Aorta (tissue), 5 donors: ENCODE results near the gene COMMD4. TPM values are rescaled to one million over a fixed set of nuclear protein-coding genes. Genes with fewer than 3 reads are reported as not detected.
"Not testable (repeated sequence)": the region's sequence is repeated elsewhere in the genome, so short reads cannot be mapped to it uniquely, and the experiment has no call there.

Source experiments
- ATAC-seq: fragments of 200-7000 bp; cut with Tn5 transposase; one replicate; pipeline ENCODE4 v1.9.1; 2022; ENCODE audit warnings: moderate library complexity; ENCODE audit not compliant: low FRiP score
- DNase-seq, 2 donors: peaks; one replicate each; pipeline ENCODE4 v3.0.0-alpha.2; 2020
- H3K27ac ChIP-seq, 2 donors: one replicate each; pipeline ENCODE4 v1.5.1; 2013; ENCODE audit warnings: low read length in 2 of 2, mild to moderate bottlenecking in 2 of 2, moderate library complexity in 2 of 2, control low read depth in 1 of 2, inconsistent platforms in 1 of 2, low read depth in 1 of 2
- H3K27me3 ChIP-seq, 2 donors: one replicate each; pipeline ENCODE4 v1.6.1; 2013; ENCODE audit warnings: control low read depth in 1 of 2, low read length in 1 of 2, mild to moderate bottlenecking in 1 of 2, moderate library complexity in 1 of 2; ENCODE audit not compliant: insufficient read depth in 2 of 2, control insufficient read depth in 1 of 2
- H3K36me3 ChIP-seq, 2 donors: one replicate each; pipeline ENCODE4 v1.6.1; 2013; ENCODE audit warnings: control low read depth in 1 of 2, low read length in 1 of 2, mild to moderate bottlenecking in 1 of 2; ENCODE audit not compliant: insufficient read depth in 2 of 2, control insufficient read depth in 1 of 2
- H3K4me1 ChIP-seq, 2 donors: one replicate each; pipeline ENCODE4 v1.6.1; 2013; ENCODE audit warnings: low read length in 2 of 2, control low read depth in 1 of 2, mild to moderate bottlenecking in 1 of 2, moderate library complexity in 1 of 2; ENCODE audit not compliant: insufficient read depth in 2 of 2, control insufficient read depth in 1 of 2
- H3K4me3 ChIP-seq, 2 donors: one replicate each; pipeline ENCODE4 v1.5.1; 2013; ENCODE audit warnings: low read length in 2 of 2, control low read depth in 1 of 2, mild to moderate bottlenecking in 1 of 2
- H3K9me3 ChIP-seq: one replicate; pipeline ENCODE4 v1.6.1; 2013; ENCODE audit warnings: mild to moderate bottlenecking, low read length; ENCODE audit not compliant: control insufficient read depth
- WGBS, 2 donors: extraction: QIAGEN DNeasy Blood & Tissue Kit; methylation state at CpG; one replicate each; pipeline ENCODE4 v1.1.7; 2013; 5-methylcytosine and 5-hydroxymethylcytosine counted together
- intact Hi-C, 2 donors: fragments of 100-400 bp; cut with DNase I; formaldehyde crosslinking; loops; one replicate each; pipeline versions ENCODE4 v1.14.2 to v1.15.0; 2022
- polyA plus RNA-seq, 2 donors: library from polyadenylated mRNA; stranded (reverse); fragments of 200-250 nt; gene quantifications; one replicate each; pipeline ENCODE4 v1.2.3, GENCODE V29; 2013
- total RNA-seq, 2 donors: library from RNA; stranded (reverse); fragmentation: NEBNext Ultra II Directional; extraction: Animal tissue kit (Norgen Biotek cat#: 25700); gene quantifications; one replicate each; pipeline ENCODE4 v1.2.1, GENCODE V29; 2021
- donor health status: healthy with polysubstance abuse.
- donor health status: Bipolar disorder and iron deficiency.
- donor health status: DM: no; HTN: no; CAD: no.
- donor health status: DM: no; HTN: no; CAD: no.
- donor health status: DM: yes; HTN: yes; CAD: no.

COMMD4 gene
- total and polyA plus RNA-seq, 4 donors = 27.0 to 136 (median 39.2) TPM

- intact Hi-C loops = no loop called here
- WGBS, 2 donors = 80 to 83% methylated on average over 4 of the region's 4 CpGs
Observed at GRCh38 chr15:75327005-75327404, 8.9 kb upstream of the COMMD4 start.

GRCh38 chr15:75327491-75327890 lies 8.4 kb upstream of the COMMD4 start:
- Histone ChIP-seq H3K27ac (no peak overlapping the region), H3K4me1 (no peaks in the 10 kb centered on the region), H3K4me3 (no peak overlapping the region), H3K36me3 (no peaks in the 10 kb centered on the region), H3K27me3 (no peaks in the 10 kb centered on the region), H3K9me3 (no peaks in the 10 kb centered on the region)
- 78 to 81% methylated on average over 3 of the region's 3 CpGs for WGBS, 2 donors
- DNase-seq (peak in 1 of 2 donors; percentile 45), ATAC-seq (no peak)
- intact Hi-C loops = no loop called here

More at GRCh38 chr15:75327005-75327404, 8.9 kb upstream of the COMMD4 start:
- no peak overlapping the region for H3K27ac ChIP-seq
- H3K4me3 ChIP-seq = no peak overlapping the region
- peak in 1 of 2 donors; percentile 34 for DNase-seq
- ATAC-seq = no peak
- no peaks in the 10 kb centered on the region for H3K9me3 ChIP-seq
- no peaks in the 10 kb centered on the region for H3K36me3 ChIP-seq
- H3K4me1 ChIP-seq = no peaks in the 10 kb centered on the region
- no peaks in the 10 kb centered on the region for H3K27me3 ChIP-seq

- ATAC-seq = no peak
- WGBS, 2 donors = 77 to 82% methylated on average over 9 to 10 of the region's 10 CpGs
- Histone ChIP-seq H3K36me3 (no peaks in the 10 kb centered on the region), H3K27ac (no peak overlapping the region), H3K4me1 (no peaks in the 10 kb centered on the region), H3K27me3 (no peaks in the 10 kb centered on the region), H3K4me3 (no peak overlapping the region), H3K9me3 (no peaks in the 10 kb centered on the region)
- peak in 1 of 2 donors; percentile 43 for DNase-seq
- intact Hi-C loops = no loop called here
Observed at GRCh38 chr15:75328493-75329314, 7.2 kb upstream of the COMMD4 start.

- no peaks in the 10 kb centered on the region for H3K27me3 ChIP-seq
- no peak overlapping the region for H3K4me3 ChIP-seq
- DNase-seq (peak in 1 of 2 donors; percentile 30), ATAC-seq (no peak)
- H3K36me3 ChIP-seq = no peaks in the 10 kb centered on the region
- WGBS, 2 donors = 91 to 94% methylated on average over 2 of the region's 2 CpGs
- intact Hi-C loops = no loop called here
- H3K4me1 ChIP-seq = no peaks in the 10 kb centered on the region
- no peak overlapping the region for H3K27ac ChIP-seq
- H3K9me3 ChIP-seq = no peaks in the 10 kb centered on the region
Observed at GRCh38 chr15:75329571-75329970, 6.3 kb upstream of the COMMD4 start.

GRCh38 chr15:75332093-75332492 lies 3.8 kb upstream of the COMMD4 start:
- intact Hi-C loops, H3K4me1 ChIP-seq, ATAC-seq, H3K36me3 ChIP-seq, H3K9me3 ChIP-seq, H3K4me3 ChIP-seq, H3K27me3 ChIP-seq, H3K27ac ChIP-seq: not testable (repeated sequence)
- 77 to 79% methylated on average over 7 of the region's 7 CpGs for WGBS, 2 donors
- peak in 1 of 2 donors; percentile 11 for DNase-seq

GRCh38 chr15:75333654-75334419 lies 2.0 kb upstream of the COMMD4 start:
- H3K36me3 ChIP-seq, H3K4me3 ChIP-seq, intact Hi-C loops, ATAC-seq, H3K4me1 ChIP-seq, H3K27me3 ChIP-seq, H3K27ac ChIP-seq, H3K9me3 ChIP-seq: not testable (repeated sequence)
- WGBS, 2 donors = 90 to 91% methylated on average over 14 to 15 of the region's 15 CpGs
- DNase-seq = peak in 1 of 2 donors; percentile 31

- H3K4me3 ChIP-seq = peak overlapping the region in 1 of 2 donors; percentile 50
- ATAC-seq (no peak), DNase-seq (no peak)
- intact Hi-C loops = no loop called here
- H3K27me3 ChIP-seq = no peaks in the 10 kb centered on the region
- no peak overlapping the region for H3K27ac ChIP-seq
- H3K4me1 ChIP-seq = peaks cover 0 to 2% of the 10 kb centered on the region in 2 donors
- H3K9me3 ChIP-seq = no peaks in the 10 kb centered on the region
- WGBS, 2 donors = 41 to 43% methylated on average over 3 of the region's 3 CpGs
- no peaks in the 10 kb centered on the region for H3K36me3 ChIP-seq
Observed at GRCh38 chr15:75335313-75335704, 554 bp upstream of the COMMD4 start.

- no peak for ATAC-seq
- no peak for DNase-seq
- 91 to 92% methylated on average over 11 of the region's 11 CpGs for WGBS, 2 donors
- Histone ChIP-seq H3K27me3 (no peaks in the 10 kb centered on the region), H3K4me3 (no peak overlapping the region), H3K4me1 (peaks cover 0 to 2% of the 10 kb centered on the region in 2 donors), H3K9me3 (no peaks in the 10 kb centered on the region), H3K36me3 (no peaks in the 10 kb centered on the region), H3K27ac (no peak overlapping the region)
- intact Hi-C loops = no loop called here
Observed at GRCh38 chr15:75338661-75339240, 2.9 kb downstream of the COMMD4 start.
